Liver (tissue), 3 donors: ENCODE results near the gene PLA2G4E.

Experiments
- HNF4A ChIP-seq, 2 donors: conservative IDR thresholded peaks; 2 replicates each; pipeline ENCODE4 v1.6.1; 2016; ENCODE audit warnings: antibody characterized with exemption in 2 of 2, mild to moderate bottlenecking in 2 of 2
- YY1 ChIP-seq: IDR thresholded peaks from 2 replicates; pipeline ENCODE4 v1.6.1; 2016; ENCODE audit warnings: antibody characterized with exemption, mild to moderate bottlenecking
- TF ChIP-seq, protein P1 (sequence below): IDR thresholded peaks from 2 replicates; pipeline ENCODE4 v1.6.1; 2016; ENCODE audit warnings: antibody characterized with exemption
- TF ChIP-seq, protein P2 (sequence below): fragments of 150-350 bp; IDR thresholded peaks from 2 replicates; pipeline ENCODE4 v1.5.1; 2017; ENCODE audit warnings: improper control_type of control experiment, low read depth, low read length; ENCODE audit not compliant: missing input control
- TF ChIP-seq, protein P3 (sequence below): IDR thresholded peaks from 2 replicates; pipeline ENCODE4 v1.6.1; 2016; ENCODE audit warnings: antibody characterized with exemption, mild to moderate bottlenecking
- donor health status: healthy.
- donor health status: healthy.

- TF ChIP-seq, protein P1, sequence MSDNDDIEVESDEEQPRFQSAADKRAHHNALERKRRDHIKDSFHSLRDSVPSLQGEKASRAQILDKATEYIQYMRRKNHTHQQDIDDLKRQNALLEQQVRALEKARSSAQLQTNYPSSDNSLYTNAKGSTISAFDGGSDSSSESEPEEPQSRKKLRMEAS: no peak
- TF ChIP-seq YY1: no peak
- TF ChIP-seq HNF4A (conservative IDR thresholded peaks at IDR 0.05): no peak
- TF ChIP-seq, protein P2, sequence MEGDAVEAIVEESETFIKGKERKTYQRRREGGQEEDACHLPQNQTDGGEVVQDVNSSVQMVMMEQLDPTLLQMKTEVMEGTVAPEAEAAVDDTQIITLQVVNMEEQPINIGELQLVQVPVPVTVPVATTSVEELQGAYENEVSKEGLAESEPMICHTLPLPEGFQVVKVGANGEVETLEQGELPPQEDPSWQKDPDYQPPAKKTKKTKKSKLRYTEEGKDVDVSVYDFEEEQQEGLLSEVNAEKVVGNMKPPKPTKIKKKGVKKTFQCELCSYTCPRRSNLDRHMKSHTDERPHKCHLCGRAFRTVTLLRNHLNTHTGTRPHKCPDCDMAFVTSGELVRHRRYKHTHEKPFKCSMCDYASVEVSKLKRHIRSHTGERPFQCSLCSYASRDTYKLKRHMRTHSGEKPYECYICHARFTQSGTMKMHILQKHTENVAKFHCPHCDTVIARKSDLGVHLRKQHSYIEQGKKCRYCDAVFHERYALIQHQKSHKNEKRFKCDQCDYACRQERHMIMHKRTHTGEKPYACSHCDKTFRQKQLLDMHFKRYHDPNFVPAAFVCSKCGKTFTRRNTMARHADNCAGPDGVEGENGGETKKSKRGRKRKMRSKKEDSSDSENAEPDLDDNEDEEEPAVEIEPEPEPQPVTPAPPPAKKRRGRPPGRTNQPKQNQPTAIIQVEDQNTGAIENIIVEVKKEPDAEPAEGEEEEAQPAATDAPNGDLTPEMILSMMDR: no peak
- TF ChIP-seq, protein P3, sequence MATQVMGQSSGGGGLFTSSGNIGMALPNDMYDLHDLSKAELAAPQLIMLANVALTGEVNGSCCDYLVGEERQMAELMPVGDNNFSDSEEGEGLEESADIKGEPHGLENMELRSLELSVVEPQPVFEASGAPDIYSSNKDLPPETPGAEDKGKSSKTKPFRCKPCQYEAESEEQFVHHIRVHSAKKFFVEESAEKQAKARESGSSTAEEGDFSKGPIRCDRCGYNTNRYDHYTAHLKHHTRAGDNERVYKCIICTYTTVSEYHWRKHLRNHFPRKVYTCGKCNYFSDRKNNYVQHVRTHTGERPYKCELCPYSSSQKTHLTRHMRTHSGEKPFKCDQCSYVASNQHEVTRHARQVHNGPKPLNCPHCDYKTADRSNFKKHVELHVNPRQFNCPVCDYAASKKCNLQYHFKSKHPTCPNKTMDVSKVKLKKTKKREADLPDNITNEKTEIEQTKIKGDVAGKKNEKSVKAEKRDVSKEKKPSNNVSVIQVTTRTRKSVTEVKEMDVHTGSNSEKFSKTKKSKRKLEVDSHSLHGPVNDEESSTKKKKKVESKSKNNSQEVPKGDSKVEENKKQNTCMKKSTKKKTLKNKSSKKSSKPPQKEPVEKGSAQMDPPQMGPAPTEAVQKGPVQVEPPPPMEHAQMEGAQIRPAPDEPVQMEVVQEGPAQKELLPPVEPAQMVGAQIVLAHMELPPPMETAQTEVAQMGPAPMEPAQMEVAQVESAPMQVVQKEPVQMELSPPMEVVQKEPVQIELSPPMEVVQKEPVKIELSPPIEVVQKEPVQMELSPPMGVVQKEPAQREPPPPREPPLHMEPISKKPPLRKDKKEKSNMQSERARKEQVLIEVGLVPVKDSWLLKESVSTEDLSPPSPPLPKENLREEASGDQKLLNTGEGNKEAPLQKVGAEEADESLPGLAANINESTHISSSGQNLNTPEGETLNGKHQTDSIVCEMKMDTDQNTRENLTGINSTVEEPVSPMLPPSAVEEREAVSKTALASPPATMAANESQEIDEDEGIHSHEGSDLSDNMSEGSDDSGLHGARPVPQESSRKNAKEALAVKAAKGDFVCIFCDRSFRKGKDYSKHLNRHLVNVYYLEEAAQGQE: no peak
Observed at GRCh38 chr15:42010434-42010833, 10.4 kb downstream of the PLA2G4E start.
